ENCODE results near the gene COL3A1.

The COL3A1 gene

DNA sequence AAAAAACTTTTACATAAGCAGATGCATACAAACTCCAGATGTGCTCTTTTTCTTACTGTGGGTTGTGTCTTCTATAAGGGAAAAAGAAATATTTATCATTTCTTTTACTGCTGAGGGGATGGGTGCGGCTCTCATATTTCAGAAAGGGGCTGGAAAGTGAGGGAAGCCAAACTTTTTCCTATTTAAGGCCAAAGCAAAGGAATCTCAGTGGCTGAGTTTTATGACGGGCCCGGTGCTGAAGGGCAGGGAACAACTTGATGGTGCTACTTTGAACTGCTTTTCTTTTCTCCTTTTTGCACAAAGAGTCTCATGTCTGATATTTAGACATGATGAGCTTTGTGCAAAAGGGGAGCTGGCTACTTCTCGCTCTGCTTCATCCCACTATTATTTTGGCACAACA lies at the start of gene COL3A1:
Gene COL3A1, plus strand, starts transcription at position 210 of the 400 bp plus-strand sequence. Its CDS starts 117 bp downstream, at position 327.
- in situ Hi-C loops (cut with HindIII; ENCODE audit: low sequenced_read_pairs): no loop called here

DNA sequence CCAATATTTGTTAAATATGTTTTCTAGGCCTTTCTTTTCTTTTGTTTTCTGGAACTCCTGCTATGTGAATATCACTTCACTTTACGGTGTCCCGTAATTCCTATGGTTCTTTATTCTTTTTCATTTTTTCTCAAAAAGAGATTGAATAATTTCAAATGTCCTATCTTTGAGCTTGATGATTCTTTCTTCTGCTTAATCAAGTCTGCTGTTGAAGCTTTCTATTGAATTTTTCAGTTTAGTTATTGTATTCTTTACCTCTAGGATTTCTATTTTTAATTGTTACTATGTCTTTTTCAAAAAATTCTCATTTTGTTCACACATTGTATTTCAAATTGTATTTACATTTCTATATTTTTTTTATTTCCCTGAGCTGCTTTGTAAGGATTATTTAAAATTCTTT lies 45.5 kb upstream of the COL3A1 start:
- in situ Hi-C loops (cut with HindIII; ENCODE audit: low sequenced_read_pairs): no loop called here

DNA sequence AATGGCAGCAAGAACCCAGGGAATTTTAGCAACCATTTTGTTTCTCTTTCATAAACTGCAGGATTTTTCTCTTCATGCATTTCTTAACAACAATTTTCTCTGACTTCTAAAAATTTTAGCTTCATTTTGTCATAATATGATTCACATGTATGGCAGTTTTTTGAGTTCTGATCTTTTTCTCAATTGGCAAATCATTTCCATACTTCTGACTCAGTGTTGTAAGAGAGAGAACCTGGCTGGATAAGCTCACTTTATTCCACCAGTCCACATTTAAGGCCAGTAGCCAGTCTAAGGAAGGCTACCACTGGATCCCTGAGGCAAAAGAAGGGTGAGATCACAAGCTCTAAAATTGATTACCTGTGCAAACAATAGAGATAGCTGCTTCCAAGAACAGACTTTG lies 42.8 kb upstream of the COL3A1 start:
- in situ Hi-C loops (cut with HindIII; ENCODE audit: low sequenced_read_pairs): no loop called here

DNA sequence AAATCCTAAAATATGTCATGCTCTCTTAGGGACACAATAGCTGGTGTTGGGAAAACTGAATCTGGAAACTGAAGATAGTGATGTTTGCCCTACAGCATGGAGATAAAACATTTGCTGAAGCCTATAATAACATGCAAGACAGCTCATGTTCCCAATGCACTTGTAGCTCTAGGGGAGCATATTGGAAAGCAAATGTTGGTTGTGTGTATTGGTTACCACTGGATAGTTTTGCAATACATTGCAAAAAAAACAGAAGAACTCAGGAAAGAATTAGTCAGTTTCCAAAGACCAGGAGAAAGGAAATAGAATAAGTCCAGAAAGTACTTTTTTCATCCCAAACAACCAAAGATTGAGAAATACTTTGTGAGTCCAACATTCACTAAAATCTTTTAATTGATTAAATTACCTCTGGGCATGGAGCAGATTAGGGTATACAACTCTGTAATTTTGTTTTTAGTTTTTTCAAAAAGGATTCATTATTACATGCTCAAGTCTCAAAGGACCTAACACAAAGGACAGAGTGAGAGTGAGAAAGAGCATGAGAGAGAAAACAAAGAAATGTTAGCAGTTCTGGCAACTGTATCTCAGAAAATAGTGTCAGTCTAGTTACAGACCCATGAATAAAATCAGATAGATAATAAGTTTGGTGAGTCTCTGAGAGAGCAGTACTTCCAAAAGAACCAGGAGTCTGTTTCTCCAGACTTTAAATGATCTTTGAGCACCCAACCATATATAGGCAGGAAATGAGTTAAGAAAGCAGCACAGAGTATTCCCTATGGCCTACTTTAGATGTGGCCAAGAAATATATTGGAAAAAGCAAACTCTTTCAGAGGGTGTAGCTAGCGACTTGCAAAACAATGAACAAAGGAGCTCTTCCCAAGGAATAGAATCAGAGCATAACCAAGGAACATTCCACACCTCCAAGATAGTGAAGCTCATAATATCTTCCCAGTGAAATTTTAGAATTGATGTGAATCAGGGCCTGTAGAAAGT lies 36.6 kb upstream of the COL3A1 start:
- in situ Hi-C loops (cut with HindIII; ENCODE audit: low sequenced_read_pairs): no loop called here

DNA sequence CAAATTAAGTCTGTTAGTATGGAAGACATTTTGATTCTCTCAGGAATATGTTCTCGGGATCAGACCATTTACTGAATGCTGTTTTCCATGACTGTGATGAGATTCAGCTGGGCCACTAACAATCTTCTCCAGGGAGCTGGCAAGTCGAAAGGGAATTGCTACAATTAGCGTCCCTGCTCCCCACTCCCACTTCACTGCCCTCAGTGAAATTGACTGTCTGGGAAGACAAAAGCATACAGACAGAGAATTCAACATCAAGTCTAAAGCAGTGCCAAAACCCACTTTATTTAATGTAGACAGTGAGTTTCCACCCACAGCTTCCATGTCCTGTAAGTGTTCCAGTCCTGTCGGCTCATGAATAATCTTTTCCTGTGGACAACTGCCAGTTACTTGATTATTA lies 34.0 kb upstream of the COL3A1 start:
- in situ Hi-C loops (cut with HindIII; ENCODE audit: low sequenced_read_pairs): no loop called here

DNA sequence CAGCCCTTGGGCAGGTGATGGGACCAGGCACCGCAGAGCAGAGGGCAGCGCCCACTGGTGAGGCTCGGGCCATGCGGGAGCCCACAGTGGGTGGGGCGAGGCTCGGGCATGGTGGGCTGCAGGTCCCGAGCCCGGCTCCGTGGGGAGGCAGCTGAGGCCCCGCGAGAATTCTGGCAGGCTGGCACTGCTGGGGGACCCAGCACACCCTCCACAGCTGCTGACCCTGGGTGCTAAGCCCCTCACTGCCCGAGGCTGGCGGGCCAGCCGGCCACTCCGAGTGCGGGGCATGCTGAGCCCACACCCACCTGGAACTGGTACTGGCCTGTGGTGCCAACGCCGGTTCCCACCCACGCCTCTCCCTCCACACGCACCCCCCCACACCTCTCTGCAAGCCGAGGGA lies 29.7 kb upstream of the COL3A1 start:
- in situ Hi-C loops (cut with HindIII; ENCODE audit: low sequenced_read_pairs): no loop called here

DNA sequence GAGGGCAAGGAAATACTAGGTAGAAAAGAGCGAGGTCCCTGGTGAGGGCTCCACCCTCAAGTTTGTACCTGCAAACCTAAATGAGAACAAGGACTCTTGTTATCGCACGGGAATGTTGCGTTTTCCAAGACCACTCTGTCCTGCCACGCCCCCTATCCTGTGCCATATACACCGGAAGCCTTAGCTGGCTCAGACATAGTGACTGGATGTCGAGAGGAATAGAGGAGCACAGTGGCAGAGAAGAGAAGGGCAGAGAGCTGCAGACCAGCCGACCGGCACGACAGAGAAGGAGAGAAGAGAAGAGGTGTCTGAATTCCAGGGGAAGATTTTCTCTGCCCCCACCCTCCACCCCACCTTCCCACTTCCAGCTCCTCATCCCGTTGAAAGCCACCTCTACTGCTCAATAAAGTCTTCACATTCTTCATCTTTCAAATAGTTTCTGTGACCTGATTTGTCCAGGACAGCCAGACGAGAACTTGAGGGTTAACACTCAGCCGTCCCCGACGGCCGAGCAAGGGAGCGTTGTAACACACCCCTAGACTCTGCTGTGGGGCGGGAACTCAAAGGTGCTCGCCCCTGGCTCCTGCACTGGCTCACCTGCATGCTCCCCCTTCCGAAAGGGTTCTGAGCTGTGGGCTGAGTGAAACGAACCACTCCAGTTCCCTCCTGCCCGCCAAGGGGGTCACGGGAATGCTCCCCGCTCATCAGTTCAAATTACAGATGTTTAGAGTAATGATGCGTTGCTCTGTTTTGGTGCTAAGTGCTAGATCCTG lies 24.9 kb upstream of the COL3A1 start:
- in situ Hi-C loops (cut with HindIII; ENCODE audit: low sequenced_read_pairs): no loop called here

DNA sequence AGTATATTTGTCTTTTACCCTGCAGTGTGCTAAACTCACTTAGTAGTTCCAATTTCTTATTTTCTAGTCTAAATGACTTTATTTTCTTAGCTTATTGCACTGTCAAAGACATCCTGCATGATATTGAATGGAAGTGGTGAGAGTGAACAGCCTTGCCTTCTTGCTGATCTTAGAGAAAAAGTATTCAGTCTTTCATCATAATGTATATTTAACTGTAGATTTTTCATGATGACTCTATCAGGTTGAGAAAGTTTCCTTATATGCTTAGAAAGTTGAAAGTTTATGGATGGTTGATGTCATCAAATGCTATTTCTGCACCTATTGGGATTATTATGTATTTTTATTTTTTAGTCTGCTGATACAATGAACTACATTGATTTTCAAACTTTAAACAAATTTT lies 21.3 kb upstream of the COL3A1 start:
- in situ Hi-C loops (cut with HindIII; ENCODE audit: low sequenced_read_pairs): no loop called here

DNA sequence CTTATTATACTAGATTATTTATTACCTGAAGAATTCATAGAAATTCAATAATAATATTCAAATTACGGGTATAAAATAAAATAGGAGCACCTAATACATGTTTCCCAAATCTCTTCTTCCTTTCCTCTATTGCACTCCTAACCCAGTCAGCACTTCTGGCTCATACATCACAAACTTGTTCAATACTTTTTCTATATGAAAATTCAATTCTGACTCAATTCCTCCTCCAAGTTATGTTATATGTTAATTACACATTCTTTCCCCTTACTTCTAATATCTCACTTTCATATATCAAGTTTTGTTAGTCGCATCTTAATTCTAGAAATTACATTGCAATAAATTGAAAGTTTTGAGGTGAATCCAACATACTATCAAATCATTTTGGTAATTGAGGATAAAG lies 17.9 kb upstream of the COL3A1 start:
- in situ Hi-C loops (cut with HindIII; ENCODE audit: low sequenced_read_pairs): no loop called here

DNA sequence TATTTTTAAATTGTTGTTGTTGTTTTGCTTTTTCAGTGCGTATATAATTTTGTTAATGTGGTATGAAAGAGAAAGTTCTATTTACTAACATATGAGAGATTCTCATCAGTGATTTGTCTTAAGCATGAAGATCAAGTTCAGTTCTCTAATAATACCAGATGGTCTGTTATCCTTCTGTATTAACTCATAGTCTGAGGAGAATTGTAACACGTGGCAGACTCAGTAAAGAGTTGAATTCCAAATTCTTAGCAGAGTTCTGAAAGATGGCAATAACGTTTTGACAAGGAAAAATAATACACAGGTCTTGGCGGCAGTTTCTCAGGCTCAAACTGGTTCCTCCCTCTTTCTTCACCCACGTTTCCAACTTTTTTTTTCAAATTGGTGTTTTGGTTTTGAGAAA lies 17.2 kb upstream of the COL3A1 start:
- in situ Hi-C loops (cut with HindIII; ENCODE audit: low sequenced_read_pairs): no loop called here

DNA sequence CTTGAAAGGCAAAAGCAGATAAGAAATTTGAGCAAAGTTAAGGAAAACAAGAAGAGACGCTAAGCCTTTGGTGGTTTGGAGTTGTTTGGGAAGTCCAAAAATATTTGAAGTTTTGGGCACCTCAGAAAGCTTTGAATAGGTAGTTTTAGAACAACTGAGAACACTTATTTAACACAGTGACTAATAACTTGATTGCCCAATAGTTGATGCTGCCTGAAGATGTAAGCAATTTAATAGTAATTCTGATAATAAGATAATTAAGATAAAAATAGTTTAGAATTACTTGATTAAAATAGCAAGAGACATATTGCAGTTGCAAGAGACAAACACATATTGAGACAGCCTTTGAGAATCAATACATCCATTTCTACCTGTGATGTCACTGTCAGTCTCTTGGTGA lies 16.5 kb upstream of the COL3A1 start:
- in situ Hi-C loops (cut with HindIII; ENCODE audit: low sequenced_read_pairs): no loop called here

DNA sequence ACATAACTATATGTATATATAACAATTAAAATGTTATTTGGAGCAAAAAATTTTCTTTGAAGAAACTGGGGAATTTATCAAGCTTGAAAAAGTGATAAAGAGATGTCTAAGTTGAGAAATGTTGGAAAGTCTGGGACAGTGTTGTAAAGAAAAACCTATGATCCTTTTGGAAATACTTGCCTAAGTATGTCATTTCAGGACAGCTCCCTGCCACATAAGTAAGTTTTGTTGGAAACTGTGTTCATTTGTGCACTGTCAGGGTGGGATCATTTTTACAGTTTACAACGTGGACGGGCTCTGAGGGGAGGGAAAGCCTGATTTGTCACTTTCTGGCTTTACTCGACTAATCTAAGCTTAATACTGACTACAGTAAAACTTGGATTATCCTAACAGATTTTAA lies 10.4 kb upstream of the COL3A1 start:
- in situ Hi-C loops (cut with HindIII; ENCODE audit: low sequenced_read_pairs): no loop called here

DNA sequence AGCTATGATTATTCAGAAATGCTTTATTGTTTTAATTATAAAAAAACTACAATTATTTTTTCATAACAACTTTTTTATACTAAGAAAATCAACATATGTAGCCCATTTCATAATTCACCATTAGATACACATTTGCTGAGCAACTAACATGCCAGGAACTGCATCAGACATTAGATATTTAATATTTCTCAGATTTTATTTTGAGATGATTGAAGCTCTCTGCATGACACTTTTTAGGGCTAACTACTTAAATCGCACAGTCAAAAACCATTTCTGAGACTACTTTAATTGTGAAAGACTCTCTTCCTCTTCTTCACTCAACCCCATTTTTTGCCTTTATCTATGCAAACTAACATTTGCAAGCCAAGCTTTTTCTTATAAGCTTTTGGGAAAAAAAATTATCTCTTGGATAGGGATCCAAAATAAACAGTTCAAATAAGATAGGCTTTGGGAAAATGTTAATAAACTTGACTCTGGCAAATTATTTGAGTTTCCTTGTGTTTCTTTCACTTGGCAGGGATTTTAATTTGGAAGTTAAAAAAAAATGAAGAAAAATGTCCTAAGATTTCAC lies 9.1 kb upstream of the COL3A1 start:
- in situ Hi-C loops (cut with HindIII; ENCODE audit: low sequenced_read_pairs): no loop called here

DNA sequence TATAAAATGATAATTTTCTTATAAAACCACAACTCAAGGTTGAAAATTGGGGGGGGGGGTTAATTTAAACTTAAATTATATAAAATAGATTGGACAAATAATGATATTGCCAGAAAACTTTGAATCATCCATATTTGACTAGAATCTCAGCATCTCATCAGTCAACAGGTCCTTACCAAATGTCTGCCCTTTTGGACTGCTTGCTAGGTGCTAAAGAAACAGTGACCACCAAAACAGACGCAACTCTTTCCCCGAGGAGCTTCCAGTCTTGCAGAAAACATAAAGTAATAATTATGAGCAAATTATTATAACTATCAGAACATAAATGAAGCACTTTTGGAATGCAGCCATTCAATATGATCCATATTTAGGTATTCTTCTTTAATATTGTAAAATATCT lies 8.6 kb upstream of the COL3A1 start:
- in situ Hi-C loops (cut with HindIII; ENCODE audit: low sequenced_read_pairs): no loop called here

DNA sequence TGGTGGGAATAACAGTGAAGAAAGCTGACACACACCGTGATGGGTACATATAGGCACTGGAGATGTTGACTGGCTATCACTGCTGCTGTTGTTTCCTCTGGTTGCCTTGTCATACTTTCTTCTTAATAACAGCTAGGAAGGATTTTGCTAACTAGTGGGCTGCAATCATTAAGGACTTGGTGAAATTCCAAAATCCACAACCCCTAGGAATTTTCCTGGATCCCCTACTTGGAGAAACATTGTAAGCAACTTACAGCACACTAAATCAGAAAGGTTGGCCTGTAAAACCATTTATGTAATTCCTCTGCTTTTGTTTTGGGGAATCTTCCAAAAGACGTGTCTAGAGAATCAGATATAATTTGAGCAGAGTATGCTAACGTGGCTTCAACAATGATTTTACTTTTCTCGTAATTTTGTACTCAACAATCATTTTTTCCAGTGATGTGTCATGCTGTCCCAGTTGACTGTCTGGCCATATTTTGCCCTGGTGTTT lies 8.0 kb upstream of the COL3A1 start:
- in situ Hi-C loops (cut with HindIII; ENCODE audit: low sequenced_read_pairs): no loop called here

DNA sequence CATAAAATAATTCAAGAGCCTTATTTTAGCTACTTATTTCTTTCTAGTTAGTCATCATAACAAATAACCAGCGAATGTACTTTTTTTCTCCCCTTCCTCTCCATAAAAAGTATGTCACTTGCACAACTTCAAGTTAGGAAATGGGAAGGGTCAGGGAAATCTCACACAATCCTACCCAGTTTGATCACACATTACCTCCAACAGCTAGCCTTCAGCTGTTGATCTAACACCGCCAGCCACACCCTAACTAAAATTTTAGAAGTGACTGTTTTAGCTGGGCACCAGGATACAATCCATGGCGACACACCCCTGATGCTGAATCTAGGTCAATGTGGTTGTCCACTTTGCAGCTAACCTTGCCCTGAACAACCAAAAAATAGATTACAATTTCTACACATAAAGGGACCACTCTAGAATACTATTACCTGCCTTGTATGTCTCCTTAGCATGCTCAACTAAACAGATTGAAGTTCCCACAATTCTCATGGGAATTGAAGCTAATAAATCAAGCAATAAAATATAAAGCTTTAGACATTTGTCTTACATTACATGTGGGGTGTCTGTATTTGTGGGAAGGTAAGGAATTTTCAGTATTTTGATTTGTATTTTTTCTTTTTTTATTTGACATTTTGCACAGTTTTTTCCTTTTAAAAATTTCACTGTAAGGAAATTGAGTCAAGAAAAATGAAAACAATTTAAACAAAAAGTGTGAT lies 7.3 kb upstream of the COL3A1 start:
- in situ Hi-C loops (cut with HindIII; ENCODE audit: low sequenced_read_pairs): no loop called here

DNA sequence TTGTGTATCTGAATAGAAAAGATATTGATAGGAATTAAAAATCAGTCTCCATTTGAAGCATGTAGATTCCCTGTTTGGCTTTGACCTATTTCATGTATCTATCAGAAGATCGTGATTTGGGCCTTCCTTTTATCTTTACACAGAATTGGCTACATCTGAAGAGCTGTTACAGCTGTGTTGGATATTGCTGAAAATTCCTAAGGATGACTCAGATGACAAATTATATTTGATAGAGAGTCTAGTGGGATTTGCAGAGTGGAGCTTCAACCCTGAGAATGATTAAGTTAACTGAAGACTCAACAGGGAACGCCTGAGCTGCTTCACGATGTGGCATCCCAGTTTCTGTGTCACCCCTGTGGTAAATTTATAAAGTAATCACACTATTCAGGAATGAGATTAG lies 4.9 kb upstream of the COL3A1 start:
- in situ Hi-C loops (cut with HindIII; ENCODE audit: low sequenced_read_pairs): no loop called here

DNA sequence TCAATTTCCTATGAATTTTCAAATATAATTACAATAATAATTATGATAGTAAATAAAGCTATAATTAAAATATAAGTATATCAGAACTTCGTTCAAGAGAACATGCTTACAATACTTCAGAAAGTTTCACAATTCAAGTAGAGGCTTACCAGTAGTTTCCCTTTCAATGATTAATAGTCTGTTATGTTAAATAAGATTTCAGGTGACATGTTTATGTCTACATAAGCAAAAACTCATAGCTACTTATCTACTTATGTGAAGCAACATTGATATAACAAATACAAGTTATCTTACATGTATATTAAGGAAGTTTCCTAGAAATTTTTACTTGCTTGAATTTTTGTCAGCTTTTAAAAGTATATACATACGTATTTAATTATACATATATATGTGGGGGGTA lies 4.5 kb upstream of the COL3A1 start:
- in situ Hi-C loops (cut with HindIII; ENCODE audit: low sequenced_read_pairs): no loop called here

DNA sequence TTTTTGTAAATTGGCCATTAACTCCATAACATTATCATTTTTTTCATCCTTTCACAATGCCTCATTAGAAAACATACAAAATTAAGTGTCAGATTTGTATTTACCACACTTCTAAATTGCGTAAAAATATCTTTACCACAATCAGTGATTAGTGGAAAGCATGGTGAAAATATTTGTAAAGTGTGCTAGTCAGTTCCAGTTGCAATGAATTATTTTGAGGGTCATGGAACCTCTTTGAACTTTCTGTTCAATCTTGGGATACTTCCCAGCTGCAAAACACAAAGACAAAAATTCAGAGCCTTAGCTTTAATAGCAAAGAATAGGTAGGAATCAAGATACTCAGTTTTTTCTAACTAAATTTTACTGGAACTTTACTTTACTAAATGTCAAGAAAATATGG lies 4.0 kb upstream of the COL3A1 start:
- in situ Hi-C loops (cut with HindIII; ENCODE audit: low sequenced_read_pairs): no loop called here

DNA sequence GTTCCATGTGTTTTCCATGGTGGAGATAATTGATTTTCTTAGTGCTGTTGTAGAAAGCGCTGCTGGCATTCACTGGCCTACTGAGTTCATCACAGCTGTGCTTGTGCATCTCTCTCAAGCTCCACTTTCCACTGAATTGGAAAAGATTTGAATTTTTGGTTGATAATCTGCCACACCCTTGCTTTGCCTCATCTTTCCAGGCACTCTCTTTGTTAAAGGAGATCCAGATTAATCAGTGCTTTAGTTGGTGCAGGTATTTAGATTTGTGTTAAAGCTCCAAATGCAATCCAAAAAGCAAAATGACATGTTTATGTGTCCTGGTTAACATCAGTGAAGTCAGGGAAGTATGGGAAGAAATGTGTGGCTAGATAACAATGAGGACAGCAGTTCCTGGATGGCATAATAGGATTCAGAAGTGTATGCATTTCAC lies 2.7 kb upstream of the COL3A1 start:
- in situ Hi-C loops (cut with HindIII; ENCODE audit: low sequenced_read_pairs): no loop called here

DNA sequence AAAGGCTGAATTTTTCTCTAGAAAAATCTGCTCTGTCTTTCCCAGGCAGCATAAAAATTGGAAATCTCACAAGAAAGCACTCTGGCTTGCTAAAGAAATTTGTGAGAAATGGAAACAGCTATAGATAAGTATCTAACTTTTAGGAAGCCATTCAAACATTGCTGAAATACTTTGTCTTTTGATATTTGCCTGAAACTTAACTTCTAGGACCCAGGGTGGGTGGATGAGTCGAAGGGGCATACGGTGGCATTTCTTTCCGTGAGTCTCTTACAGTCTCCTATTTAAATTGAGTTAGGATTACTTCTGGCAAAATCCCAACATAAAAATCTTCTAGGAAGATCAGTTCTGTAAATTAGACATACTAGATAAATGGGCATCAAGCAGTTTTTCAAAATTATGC lies 532 bp upstream of the COL3A1 start:
- in situ Hi-C loops (cut with HindIII; ENCODE audit: low sequenced_read_pairs): no loop called here

Measured in endothelial cell of hepatic sinusoid (primary cell).